K562 (cell line): ENCODE measurements around the gene DHDH. TPM values are rescaled to one million over a fixed set of nuclear protein-coding genes. Genes with fewer than 3 reads are reported as not detected.

Experiments
- BCOR ChIP-seq: fragments of 450-650 bp; IDR thresholded peaks from 2 replicates; pipeline ENCODE4 v1.6.1; 2016
- ETS2 ChIP-seq: IDR thresholded peaks from 2 replicates; pipeline ENCODE4 v1.6.1; 2016; ENCODE audit warnings: borderline replicate concordance, missing genetic modification characterization, mild to moderate bottlenecking, moderate library complexity, missing compliant biosample characterization; ENCODE audit not compliant: poor library complexity, severe bottlenecking
- ETV1 ChIP-seq: fragments of 450-650 bp; conservative IDR thresholded peaks from 2 replicates; pipeline ENCODE4 v1.6.1; 2016; ENCODE audit warnings: missing genetic modification characterization, control low read depth, low read depth, missing compliant biosample characterization
- FOS ChIP-seq: IDR thresholded peaks from 3 replicates; pipeline ENCODE4 v1.6.1; 2011; ENCODE audit not compliant: insufficient read length; ENCODE audit errors: extremely low read depth
- HDAC2 ChIP-seq: fragments of 450-650 bp; IDR thresholded peaks from 2 replicates; pipeline ENCODE4 v1.6.1; 2016; ENCODE audit warnings: mild to moderate bottlenecking
- MAX ChIP-seq: sonication (generic); formaldehyde crosslinking; IDR thresholded peaks from 2 replicates; pipeline ENCODE4 v1.9.0; 2022; ENCODE audit warnings: mild to moderate bottlenecking, missing genetic modification reagents
- MCM7 ChIP-seq, 2 experiments: fragments of 450-650 bp; IDR thresholded peaks; 2 replicates each; pipeline ENCODE4 v1.6.1; 2016 to 2018
- NEUROD1 ChIP-seq: fragments of 150-350 bp; IDR thresholded peaks from 2 replicates; pipeline ENCODE4 v1.6.1; 2014; ENCODE audit warnings: borderline replicate concordance, low read length, low read depth; ENCODE audit not compliant: partially characterized antibody
- POLR2AphosphoS5 ChIP-seq: IDR thresholded peaks from 2 replicates; pipeline ENCODE4 v1.6.1; 2011; ENCODE audit warnings: mild to moderate bottlenecking, low read depth, low read length, moderate library complexity; ENCODE audit not compliant: control insufficient read depth, insufficient read depth
- PTRF ChIP-seq: fragments of 450-650 bp; IDR thresholded peaks from 2 replicates; pipeline ENCODE4 v1.6.1; 2016; ENCODE audit warnings: mild to moderate bottlenecking, missing genetic modification characterization, missing compliant biosample characterization
- RHOXF2B ChIP-seq: fragments of 250-450 bp; sonication (Bioruptor Pico); conservative IDR thresholded peaks from 2 replicates; pipeline ENCODE4 v1.5.1; 2021
- SAFB2 ChIP-seq: fragments of 200-400 bp; formaldehyde crosslinking; IDR thresholded peaks from 2 replicates; pipeline ENCODE4 v1.6.1; 2018; ENCODE audit warnings: borderline replicate concordance, low read length, low read depth, moderate library complexity; ENCODE audit not compliant: severe bottlenecking
- SIN3B ChIP-seq: fragments of 450-650 bp; IDR thresholded peaks from 2 replicates; pipeline ENCODE4 v1.6.1; 2017; ENCODE audit warnings: low read depth, mild to moderate bottlenecking, moderate library complexity
- SMAD4 ChIP-seq: fragments of 250-450 bp; sonication (Bioruptor Pico); conservative IDR thresholded peaks from 2 replicates; pipeline ENCODE4 v1.8.0; 2021; ENCODE audit warnings: inconsistent platforms, mild to moderate bottlenecking, moderate library complexity
- STAT5B ChIP-seq: fragments of 250-450 bp; sonication (Bioruptor Pico); IDR thresholded peaks from 2 replicates; pipeline ENCODE4 v1.8.0; 2021; ENCODE audit warnings: mild to moderate bottlenecking, inconsistent platforms
- TCF15 ChIP-seq: fragments of 250-450 bp; sonication (Bioruptor Pico); IDR thresholded peaks from 2 replicates; pipeline ENCODE4 v1.8.0; 2022; ENCODE audit warnings: moderate library complexity, mild to moderate bottlenecking, inconsistent platforms
- TGIF2 ChIP-seq: sonication (generic); formaldehyde crosslinking; IDR thresholded peaks from 2 replicates; pipeline ENCODE4 v1.8.1; 2022; ENCODE audit warnings: mild to moderate bottlenecking, missing genetic modification reagents, moderate library complexity
- ZBTB7A ChIP-seq: IDR thresholded peaks from 2 replicates; pipeline ENCODE4 v1.6.1; 2011; ENCODE audit warnings: low read depth, mild to moderate bottlenecking, low read length, moderate library complexity, borderline replicate concordance; ENCODE audit not compliant: control insufficient read depth
- ZNF124 ChIP-seq: sonication (generic); formaldehyde crosslinking; IDR thresholded peaks from 2 replicates; pipeline ENCODE4 v1.8.1; 2022; ENCODE audit warnings: missing genetic modification reagents
- ZNF197 ChIP-seq: fragments of 200-800 bp; sonication (Bioruptor generic); IDR thresholded peaks from 2 replicates; pipeline ENCODE4 v1.6.1; 2016; ENCODE audit warnings: low read depth, missing genetic modification characterization, missing compliant biosample characterization
- ZNF263 ChIP-seq: sonication (generic); formaldehyde crosslinking; IDR thresholded peaks from 2 replicates; pipeline ENCODE4 v1.8.0; 2022; ENCODE audit warnings: mild to moderate bottlenecking, missing genetic modification reagents, borderline replicate concordance
- ZNF551 ChIP-seq: fragments of 250-450 bp; sonication (Bioruptor Pico); IDR thresholded peaks from 2 replicates; pipeline ENCODE4 v1.5.0; 2021; ENCODE audit warnings: mild to moderate bottlenecking, moderate library complexity
- polyA plus RNA-seq, 8 experiments: library from polyadenylated mRNA; depleted of rRNA in 4 of 8; stranded (reverse) in 5 of 8; unstranded in 3 of 8; fragments of >200 nt; fragmentation: Nextera tagmentation in 2 of 8; fragmentation: Illumina TruSeq in 1 of 8; extraction: Ambion mirVana in 2 of 8; extraction: Trizol in 1 of 8; gene quantifications; 2 replicates each; pipeline versions ENCODE4 v1.2.1 to v1.2.3, GENCODE V29; 2011 to 2014; ENCODE audit warnings: inconsistent platforms in 1 of 8, missing spikeins in 1 of 8
- total RNA-seq, 7 experiments: library from RNA; depleted of rRNA in 6 of 7; stranded (reverse); fragments of >200 nt in 6 of 7; fragmentation: Illumina TruSeq in 2 of 7; extraction: Trizol in 2 of 7; gene quantifications; 2 replicates each; pipeline versions ENCODE4 v1.2.1 to v1.2.3, GENCODE V29; 2011 to 2021; ENCODE audit warnings: low replicate concordance in 1 of 7
- TF ChIP-seq, protein P1 (sequence below): fragments of 450-650 bp; formaldehyde crosslinking; IDR thresholded peaks from 2 replicates; pipeline ENCODE4 v1.4.0; 2020; ENCODE audit warnings: mild to moderate bottlenecking
- TF ChIP-seq, protein P2 (sequence below): sonication (generic); formaldehyde crosslinking; IDR thresholded peaks from 2 replicates; pipeline ENCODE4 v1.8.0; 2022; ENCODE audit warnings: mild to moderate bottlenecking, low read depth, missing genetic modification reagents
- TF ChIP-seq, protein P3 (sequence below), 2 experiments: fragments of 450-650 bp in 1 of 2; sonication (generic) in 1 of 2; formaldehyde crosslinking; conservative IDR thresholded peaks; 2 replicates each; pipeline versions ENCODE4 v1.4.0 to v1.8.1; 2020 to 2022; ENCODE audit warnings: mild to moderate bottlenecking in 1 of 2, missing genetic modification reagents in 1 of 2

The DHDH gene
- total and polyA plus RNA-seq, 9 of the 15 experiments (the other 6 are each of a cell fraction or from before 2014, with no cell fraction given): 0.37 to 1.9 (median 0.87) TPM

DNA sequence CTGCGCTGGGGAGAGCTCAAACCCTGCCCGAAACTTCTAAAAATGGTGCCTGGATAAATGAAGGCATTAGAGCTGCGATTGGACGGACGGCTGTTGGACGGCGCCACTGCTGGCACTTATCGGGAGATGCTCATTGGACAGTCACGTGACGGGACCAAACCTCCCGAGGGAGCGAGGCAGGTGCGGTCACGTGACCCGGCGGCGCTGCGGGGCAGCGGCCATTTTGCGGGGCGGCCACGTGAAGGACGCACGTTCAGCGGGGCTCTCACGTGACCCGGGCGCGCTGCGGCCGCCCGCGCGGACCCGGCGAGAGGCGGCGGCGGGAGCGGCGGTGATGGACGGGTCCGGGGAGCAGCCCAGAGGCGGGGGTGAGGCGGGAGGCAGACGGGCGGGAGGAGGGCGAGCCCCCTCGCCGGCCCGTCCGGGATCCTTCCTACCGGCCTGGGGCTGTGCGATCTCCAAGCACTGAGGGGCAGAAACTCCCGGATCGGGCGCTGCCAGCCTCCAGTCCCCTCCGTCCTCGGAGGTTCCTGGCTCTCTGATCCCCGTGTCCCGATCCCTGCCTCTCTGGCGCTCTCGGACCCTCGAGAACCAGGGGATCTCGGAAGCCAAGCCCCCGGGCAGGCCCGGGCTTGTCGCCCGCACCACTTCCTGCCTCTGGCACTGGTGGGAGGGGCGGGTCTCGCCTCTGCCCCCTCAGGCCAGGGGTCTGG, 21.3 kb downstream of the DHDH start, which contains the start of gene BAX (continued):
- TF ChIP-seq, protein P1, sequence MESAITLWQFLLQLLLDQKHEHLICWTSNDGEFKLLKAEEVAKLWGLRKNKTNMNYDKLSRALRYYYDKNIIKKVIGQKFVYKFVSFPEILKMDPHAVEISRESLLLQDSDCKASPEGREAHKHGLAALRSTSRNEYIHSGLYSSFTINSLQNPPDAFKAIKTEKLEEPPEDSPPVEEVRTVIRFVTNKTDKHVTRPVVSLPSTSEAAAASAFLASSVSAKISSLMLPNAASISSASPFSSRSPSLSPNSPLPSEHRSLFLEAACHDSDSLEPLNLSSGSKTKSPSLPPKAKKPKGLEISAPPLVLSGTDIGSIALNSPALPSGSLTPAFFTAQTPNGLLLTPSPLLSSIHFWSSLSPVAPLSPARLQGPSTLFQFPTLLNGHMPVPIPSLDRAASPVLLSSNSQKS (CRISPR knock-in tag): no peak
- TF ChIP-seq SIN3B (peak; percentile 86), HDAC2 (no peak), MCM7 (IDR thresholded peaks at IDR 0.05) (no peak), ETS2 (tag) (no peak), NEUROD1 (peak; percentile 62), STAT5B (CRISPR knock-in tag) (no peak), MAX (peak; percentile 96), ZNF124 (no peak), BCOR (no peak), ZNF263 (CRISPR knock-in tag) (peak; percentile 34; the same call in 1 of the 2 replicates), RHOXF2B (peak; percentile 92; the same call in 1 of the 2 replicates), PTRF (tag) (no peak), TGIF2 (CRISPR knock-in tag) (no peak), FOS (peak; percentile 91), ZNF551 (CRISPR knock-in tag) (no peak), TCF15 (CRISPR knock-in tag) (no peak), ZBTB7A (peak; percentile 70; the same call in 1 of the 2 replicates), POLR2AphosphoS5 (peak; percentile 54), SMAD4 (CRISPR knock-in tag) (peak; percentile 83), SAFB2 (no peak), ZNF197 (CRISPR knock-in tag) (no peak), ETV1 (tag) (peak; percentile 36; the same call in 1 of the 2 replicates)
- TF ChIP-seq, protein P2, sequence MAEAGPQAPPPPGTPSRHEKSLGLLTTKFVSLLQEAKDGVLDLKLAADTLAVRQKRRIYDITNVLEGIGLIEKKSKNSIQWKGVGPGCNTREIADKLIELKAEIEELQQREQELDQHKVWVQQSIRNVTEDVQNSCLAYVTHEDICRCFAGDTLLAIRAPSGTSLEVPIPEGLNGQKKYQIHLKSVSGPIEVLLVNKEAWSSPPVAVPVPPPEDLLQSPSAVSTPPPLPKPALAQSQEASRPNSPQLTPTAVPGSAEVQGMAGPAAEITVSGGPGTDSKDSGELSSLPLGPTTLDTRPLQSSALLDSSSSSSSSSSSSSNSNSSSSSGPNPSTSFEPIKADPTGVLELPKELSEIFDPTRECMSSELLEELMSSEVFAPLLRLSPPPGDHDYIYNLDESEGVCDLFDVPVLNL (CRISPR knock-in tag): no peak
- TF ChIP-seq, protein P3, sequence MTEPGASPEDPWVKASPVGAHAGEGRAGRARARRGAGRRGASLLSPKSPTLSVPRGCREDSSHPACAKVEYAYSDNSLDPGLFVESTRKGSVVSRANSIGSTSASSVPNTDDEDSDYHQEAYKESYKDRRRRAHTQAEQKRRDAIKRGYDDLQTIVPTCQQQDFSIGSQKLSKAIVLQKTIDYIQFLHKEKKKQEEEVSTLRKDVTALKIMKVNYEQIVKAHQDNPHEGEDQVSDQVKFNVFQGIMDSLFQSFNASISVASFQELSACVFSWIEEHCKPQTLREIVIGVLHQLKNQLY (CRISPR knock-in tag; conservative IDR thresholded peaks at IDR 0.05): no peak
